GM12801 (cell line): ENCODE measurements around the gene TWSG1.

Experiments
- TF ChIP-seq, protein P1 (sequence below): IDR thresholded peaks from one replicate; pipeline ENCODE4 v1.5.1; 2011; ENCODE audit warnings: control low read depth; ENCODE audit not compliant: insufficient read length; ENCODE audit errors: extremely low read depth

Gene TWSG1

DNA sequence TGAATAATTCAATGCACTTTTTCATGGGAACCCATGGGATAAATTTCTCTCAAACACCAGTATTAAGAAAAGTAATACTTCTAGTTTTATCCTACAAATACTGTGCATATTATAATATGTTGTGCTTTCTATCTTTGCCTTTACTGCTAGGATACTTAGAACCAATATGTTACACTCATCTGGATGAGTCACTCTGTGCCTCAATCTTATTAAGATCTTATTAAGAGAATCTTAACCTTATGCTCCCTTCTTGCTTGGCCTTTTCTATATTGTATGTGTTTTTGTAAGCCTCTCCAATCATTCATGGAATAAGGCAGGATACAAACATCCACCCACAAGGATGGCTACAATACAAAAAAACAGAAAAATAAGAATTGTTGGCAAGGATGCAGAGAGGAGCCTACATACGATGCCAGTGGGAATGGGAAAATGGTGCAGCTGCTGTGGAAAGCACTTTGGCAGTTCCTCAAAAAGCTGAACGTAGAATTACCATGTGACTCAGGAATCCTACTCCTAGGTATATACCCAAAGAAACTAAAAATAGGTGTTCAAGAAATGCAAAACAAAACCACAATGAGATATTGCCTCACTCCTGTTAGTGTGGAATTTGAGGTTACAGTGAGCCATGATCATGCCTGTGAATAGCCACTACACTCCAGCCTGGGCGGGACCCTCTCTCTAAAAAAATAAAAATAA, 10.7 kb upstream of the TWSG1 start:
- TF ChIP-seq, protein P1, sequence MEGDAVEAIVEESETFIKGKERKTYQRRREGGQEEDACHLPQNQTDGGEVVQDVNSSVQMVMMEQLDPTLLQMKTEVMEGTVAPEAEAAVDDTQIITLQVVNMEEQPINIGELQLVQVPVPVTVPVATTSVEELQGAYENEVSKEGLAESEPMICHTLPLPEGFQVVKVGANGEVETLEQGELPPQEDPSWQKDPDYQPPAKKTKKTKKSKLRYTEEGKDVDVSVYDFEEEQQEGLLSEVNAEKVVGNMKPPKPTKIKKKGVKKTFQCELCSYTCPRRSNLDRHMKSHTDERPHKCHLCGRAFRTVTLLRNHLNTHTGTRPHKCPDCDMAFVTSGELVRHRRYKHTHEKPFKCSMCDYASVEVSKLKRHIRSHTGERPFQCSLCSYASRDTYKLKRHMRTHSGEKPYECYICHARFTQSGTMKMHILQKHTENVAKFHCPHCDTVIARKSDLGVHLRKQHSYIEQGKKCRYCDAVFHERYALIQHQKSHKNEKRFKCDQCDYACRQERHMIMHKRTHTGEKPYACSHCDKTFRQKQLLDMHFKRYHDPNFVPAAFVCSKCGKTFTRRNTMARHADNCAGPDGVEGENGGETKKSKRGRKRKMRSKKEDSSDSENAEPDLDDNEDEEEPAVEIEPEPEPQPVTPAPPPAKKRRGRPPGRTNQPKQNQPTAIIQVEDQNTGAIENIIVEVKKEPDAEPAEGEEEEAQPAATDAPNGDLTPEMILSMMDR = no peak

GRCh38 chr18:9325716-9326115, 8.9 kb upstream of the TWSG1 start:
- TF ChIP-seq, protein P1 = no peak

GRCh38 chr18:9328776-9329175, 5.8 kb upstream of the TWSG1 start:
- TF ChIP-seq, protein P1 = no peak

- TF ChIP-seq, protein P1 = no peak
Observed at GRCh38 chr18:9329471-9329870, 5.1 kb upstream of the TWSG1 start.

DNA sequence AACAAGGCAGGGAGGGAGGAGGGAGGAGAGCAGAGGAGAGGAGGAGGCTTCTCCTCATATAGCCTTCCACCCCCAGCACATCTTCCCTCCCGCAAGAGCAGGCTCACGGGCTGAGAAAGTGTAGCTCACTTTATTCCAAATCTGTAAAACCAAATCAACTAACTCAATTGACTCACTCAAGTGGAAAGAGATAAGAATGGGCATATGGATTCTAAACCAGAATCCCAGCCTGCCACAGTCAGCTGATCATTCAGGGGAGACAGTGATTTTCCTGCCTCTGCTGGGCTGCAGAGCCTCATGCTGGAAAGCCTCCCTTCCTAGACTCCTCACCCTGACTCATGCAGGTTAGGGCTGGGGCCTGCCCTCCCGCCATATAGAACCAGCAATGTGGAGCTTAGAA, 4.2 kb upstream of the TWSG1 start:
- TF ChIP-seq, protein P1 = no peak

- TF ChIP-seq, protein P1 = no peak
Observed at GRCh38 chr18:9333441-9334328, 888 bp upstream of the TWSG1 start.

DNA sequence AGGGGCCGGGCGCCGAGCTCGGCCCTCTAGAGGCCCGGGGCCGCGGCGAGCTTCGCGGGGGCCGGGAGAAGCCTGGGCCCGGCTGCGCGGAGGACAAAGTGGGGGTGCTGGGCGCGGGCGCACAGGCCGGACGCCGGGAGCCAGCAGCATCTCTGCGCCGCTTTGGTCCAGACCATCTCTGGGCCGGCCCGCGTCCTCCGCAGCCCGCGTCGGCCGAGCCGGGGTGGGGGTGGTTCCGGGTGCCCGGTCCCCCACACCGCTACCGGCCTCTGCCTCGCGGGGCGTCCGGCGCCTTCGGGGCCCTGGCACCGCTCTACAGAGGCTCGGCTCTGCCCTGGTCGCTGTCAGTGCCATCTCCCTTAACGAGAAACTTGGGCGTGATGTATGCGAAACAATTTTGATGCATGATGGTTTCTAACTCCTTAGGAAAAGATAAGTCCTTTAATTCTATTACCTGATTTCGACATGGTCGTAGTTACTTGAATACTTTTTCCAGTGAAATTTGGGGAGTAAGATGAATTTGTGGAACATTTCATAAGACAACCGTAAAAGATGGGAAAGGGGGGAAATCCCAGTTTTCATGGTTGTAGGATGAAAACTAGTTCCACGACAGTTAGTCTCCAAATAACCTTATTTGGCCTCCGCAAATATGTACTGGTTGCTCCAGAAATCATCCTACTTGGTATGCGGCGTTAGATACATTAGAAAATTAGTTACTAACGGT, 562 bp downstream of the TWSG1 start:
- TF ChIP-seq, protein P1 = no peak
